ENCODE results near the gene HSDL2.

GRCh38 chr9:112355427-112355897 is 24.4 kb upstream of the HSDL2 start:
- TF ChIP-seq CTCF (conservative IDR thresholded peaks at IDR 0.05; ENCODE audit: low read depth, low read length) (no peak), EZH2 (IDR thresholded peaks at IDR 0.05; ENCODE audit: low read length, unreplicated experiment) (no peak), EZH2phosphoT487 (IDR thresholded peaks at IDR 0.05; ENCODE audit: borderline replicate concordance, low read length) (no peak)

All from PC-3 (cell line).